BE2C (cell line): ENCODE measurements around the gene CPSF4.
A peak's percentile ranks its signal among the peaks of the same experiment; 100 is the strongest.

Experiments used
- DNase-seq: peaks from one replicate; pipeline ENCODE4 v3.0.0-alpha.2; 2020
- H3K27me3 ChIP-seq: fragments of 250-450 bp; sonication (Bioruptor Pico); 2 replicates; pipeline ENCODE4 v1.5.1; 2020; ENCODE audit warnings: mild to moderate bottlenecking
- H3K36me3 ChIP-seq: fragments of 250-450 bp; sonication (Bioruptor Pico); 2 replicates; pipeline ENCODE4 v1.5.1; 2020; ENCODE audit warnings: mild to moderate bottlenecking
- H3K4me1 ChIP-seq: fragments of 250-450 bp; sonication (Bioruptor Pico); 2 replicates; pipeline ENCODE4 v1.5.1; 2020
- H3K4me3 ChIP-seq: 2 replicates; pipeline ENCODE4 v1.5.1; 2011; ENCODE audit warnings: low read depth, low read length
- H3K9me3 ChIP-seq: fragments of 250-450 bp; sonication (Bioruptor Pico); 2 replicates; pipeline ENCODE4 v1.5.1; 2020
- TF ChIP-seq, protein P1 (sequence below): IDR thresholded peaks from 2 replicates; pipeline ENCODE4 v1.5.1; 2012; ENCODE audit warnings: mild to moderate bottlenecking, low read depth, low read length

CPSF4 gene

DNA sequence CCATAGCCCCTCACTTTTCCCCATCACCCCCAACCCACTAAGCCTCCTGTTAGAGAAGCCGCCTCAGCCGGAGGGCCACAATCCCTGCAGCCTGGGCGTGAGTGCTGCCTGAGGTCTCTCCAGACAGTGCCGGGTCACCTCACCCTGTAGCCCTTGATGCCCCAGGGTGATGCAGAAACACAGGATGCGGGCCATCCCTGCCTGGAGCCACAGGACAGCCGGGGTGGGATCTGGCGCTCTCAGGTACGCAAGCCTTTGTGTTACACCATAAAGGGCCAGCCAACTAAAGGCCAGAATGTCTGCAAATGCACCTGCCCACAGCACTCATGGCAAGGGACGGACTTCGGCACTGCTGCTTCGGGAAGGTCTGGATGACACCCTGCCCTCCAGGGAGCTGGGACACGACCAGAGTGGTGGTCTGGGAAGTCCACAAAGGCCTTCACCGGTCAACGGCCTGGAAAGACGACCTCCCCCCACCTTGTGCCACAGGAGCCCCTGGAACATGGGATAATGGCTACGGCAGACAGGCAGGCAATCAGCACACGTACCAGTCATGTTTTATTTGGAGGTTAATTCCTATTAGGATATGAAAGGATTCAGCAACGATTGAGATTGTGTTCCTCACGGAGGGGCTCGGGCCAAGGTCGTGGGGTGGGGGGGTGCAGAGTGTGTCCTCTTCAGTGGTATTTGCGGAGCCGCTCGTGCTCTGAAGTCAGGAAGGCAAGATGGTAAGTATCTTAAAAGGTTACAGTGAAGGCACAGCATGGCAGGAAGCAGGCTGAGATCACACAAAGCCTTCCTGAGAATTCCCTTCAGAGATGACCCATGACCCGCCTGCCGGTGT, 19.1 kb downstream of the CPSF4 start:
- TF ChIP-seq, protein P1, sequence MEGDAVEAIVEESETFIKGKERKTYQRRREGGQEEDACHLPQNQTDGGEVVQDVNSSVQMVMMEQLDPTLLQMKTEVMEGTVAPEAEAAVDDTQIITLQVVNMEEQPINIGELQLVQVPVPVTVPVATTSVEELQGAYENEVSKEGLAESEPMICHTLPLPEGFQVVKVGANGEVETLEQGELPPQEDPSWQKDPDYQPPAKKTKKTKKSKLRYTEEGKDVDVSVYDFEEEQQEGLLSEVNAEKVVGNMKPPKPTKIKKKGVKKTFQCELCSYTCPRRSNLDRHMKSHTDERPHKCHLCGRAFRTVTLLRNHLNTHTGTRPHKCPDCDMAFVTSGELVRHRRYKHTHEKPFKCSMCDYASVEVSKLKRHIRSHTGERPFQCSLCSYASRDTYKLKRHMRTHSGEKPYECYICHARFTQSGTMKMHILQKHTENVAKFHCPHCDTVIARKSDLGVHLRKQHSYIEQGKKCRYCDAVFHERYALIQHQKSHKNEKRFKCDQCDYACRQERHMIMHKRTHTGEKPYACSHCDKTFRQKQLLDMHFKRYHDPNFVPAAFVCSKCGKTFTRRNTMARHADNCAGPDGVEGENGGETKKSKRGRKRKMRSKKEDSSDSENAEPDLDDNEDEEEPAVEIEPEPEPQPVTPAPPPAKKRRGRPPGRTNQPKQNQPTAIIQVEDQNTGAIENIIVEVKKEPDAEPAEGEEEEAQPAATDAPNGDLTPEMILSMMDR, result no peak
- Histone ChIP-seq H3K9me3 (no peaks in the 10 kb centered on the region), H3K4me1 (no peaks in the 10 kb centered on the region), H3K4me3 (no peak overlapping the region), H3K36me3 (peaks cover 93% of the 10 kb centered on the region), H3K27me3 (no peaks in the 10 kb centered on the region)
- DNase-seq, result no peak

DNA sequence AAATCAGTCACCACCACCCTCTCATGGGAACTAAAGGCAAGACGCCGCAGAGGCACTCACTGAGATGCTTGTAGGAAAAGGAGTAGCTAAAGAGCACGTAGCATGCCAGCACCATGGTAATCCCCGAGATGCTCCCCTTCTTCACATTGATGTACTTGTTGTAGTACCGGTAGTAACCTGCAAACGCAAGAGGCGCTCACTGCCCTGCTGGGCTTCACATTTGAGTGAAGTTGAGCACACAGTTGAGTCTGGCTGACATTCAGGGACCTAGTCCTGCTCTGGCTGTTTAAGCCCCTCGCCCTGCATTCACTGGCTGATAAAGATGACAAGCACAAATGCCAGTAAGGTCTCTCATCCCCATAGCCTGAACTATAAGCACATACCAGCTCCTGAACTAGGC, 20.3 kb downstream of the CPSF4 start:
- H3K4me1 ChIP-seq, result no peaks in the 10 kb centered on the region
- DNase-seq, result peak; percentile 49
- H3K4me3 ChIP-seq, result no peak overlapping the region
- TF ChIP-seq, protein P1, result peak; percentile 43
- H3K36me3 ChIP-seq, result peaks cover 87% of the 10 kb centered on the region
- H3K9me3 ChIP-seq, result no peaks in the 10 kb centered on the region
- no peaks in the 10 kb centered on the region for H3K27me3 ChIP-seq

DNA sequence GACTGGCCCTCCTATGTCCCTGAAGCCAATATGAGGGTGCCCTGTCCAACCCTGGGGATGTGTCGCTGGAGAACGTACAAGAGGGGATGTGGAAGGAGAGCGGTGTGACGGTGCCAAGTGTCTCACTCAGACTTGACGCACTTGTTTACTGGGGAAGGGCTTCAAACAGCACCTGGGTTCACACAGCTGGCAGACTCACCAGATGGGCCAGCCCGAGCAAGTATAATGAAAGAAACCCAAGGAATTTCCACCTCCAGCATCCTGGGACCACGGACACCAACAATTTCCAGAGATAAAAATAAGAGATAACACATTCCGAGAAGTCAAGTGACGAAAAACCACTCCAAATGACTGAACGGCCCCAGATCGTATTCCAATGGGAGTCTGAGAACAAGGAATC, 21.9 kb downstream of the CPSF4 start:
- H3K36me3 ChIP-seq, result peaks cover 80% of the 10 kb centered on the region
- no peaks in the 10 kb centered on the region for H3K4me1 ChIP-seq
- TF ChIP-seq, protein P1, result no peak
- no peaks in the 10 kb centered on the region for H3K9me3 ChIP-seq
- H3K4me3 ChIP-seq, result no peak overlapping the region
- H3K27me3 ChIP-seq, result no peaks in the 10 kb centered on the region
- no peak for DNase-seq

DNA sequence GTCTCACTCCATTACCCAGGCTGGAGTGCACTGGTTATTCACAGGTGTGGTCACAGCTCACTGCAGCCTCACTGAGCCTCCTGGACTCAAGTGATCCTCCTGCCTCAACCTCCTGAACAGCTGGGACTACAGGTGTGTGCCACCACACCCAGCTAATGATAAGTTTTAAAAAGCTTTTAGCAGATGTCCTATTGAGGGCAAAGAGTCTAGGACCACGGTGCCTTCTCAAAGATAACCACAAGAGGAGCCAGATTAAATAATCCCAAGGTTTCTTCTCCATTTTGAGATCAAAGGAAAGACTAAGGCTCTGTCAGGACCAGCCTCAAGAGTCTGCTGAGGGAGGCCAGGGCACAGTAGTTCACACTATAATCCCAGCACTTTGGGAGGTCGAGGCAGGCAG, 22.5 kb downstream of the CPSF4 start:
- Histone ChIP-seq H3K9me3 (no peaks in the 10 kb centered on the region), H3K36me3 (peaks cover 74% of the 10 kb centered on the region), H3K4me1 (no peaks in the 10 kb centered on the region), H3K27me3 (no peaks in the 10 kb centered on the region), H3K4me3 (no peak overlapping the region)
- DNase-seq, result no peak
- TF ChIP-seq, protein P1, result 0 out of 2 replicates have a peak, but pooled peaks have one; percentile 17

DNA sequence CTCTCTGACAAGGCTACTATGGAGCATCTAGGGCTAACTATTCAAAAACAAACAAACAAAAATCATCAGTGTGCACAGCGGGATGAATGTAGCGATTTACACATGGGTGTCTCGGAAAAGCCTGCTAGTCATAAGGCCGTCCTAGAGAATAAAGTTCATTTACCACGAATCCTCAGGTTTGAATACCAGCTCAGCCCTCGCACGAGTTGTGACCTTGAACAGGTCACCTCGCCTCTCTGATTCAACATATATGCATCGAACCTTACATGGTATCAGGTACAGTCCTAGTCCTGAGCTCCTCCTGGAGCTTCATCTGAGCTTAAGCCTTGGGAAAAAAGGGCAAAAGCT, 26.7 kb downstream of the CPSF4 start:
- TF ChIP-seq, protein P1, result no peak
- DNase-seq, result no peak
- H3K9me3 ChIP-seq, result no peaks in the 10 kb centered on the region
- peaks cover 34% of the 10 kb centered on the region for H3K36me3 ChIP-seq
- peak overlapping the region; percentile 97 for H3K4me3 ChIP-seq
- no peaks in the 10 kb centered on the region for H3K4me1 ChIP-seq
- H3K27me3 ChIP-seq, result no peaks in the 10 kb centered on the region

DNA sequence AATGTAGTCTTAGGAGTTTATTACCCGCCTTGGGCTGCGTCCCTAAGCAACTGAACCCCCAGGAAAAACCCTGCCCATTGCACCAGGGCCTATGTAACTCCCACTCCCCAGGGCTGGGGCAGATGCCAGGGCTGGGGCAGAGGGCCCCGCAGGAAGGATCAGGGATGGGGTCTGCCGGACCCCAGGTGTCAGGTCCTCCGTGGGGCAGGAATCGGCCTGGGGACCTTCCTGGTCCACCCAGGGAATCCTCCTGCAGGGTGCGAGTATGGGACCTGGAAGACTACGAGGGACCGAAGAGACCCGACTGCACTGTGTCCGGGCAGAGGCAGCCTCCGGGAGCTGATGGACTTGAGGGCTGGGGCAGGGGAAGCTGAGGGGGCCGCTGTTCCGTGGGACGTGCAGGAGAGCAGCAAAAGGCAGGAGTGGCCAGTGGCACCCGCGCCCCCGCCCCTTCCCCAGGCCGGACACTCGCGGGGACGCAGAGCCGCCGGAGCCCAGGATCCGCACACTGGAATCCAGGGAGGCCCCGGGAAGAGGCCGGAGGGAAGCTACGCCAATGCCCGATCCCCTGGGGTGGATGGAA, 29.7 kb downstream of the CPSF4 start:
- Histone ChIP-seq H3K9me3 (no peaks in the 10 kb centered on the region), H3K4me1 (no peaks in the 10 kb centered on the region), H3K27me3 (no peaks in the 10 kb centered on the region), H3K36me3 (peaks cover 12% of the 10 kb centered on the region), H3K4me3 (no peak overlapping the region)
- TF ChIP-seq, protein P1, result no peak
- no peak for DNase-seq
